GM12873 (cell line): ENCODE measurements around the gene KIF1C.

ENCODE experiments used
- CTCF ChIP-seq: IDR thresholded peaks from 2 replicates; pipeline ENCODE4 v1.5.1; 2012; ENCODE audit warnings: low read depth, mild to moderate bottlenecking, moderate library complexity, low read length, control low read depth; ENCODE audit not compliant: insufficient read depth; ENCODE audit errors: missing control alignments

The KIF1C gene

GRCh38 chr17:4997302-4998026 is at the start of gene KIF1C, which contains the start of gene INCA1:
TSS of gene KIF1C (plus strand) at chr17:4997950. CDS start at chr17:5000247, 2,297 bp downstream.
TSS of gene INCA1 (minus strand) at chr17:4997522. CDS start at chr17:4994437, 3,085 bp downstream.
- TF ChIP-seq CTCF = no peak

GRCh38 chr17:4948166-4948930 is 49.4 kb upstream of the KIF1C start, which contains the start of gene PFN1:
TSS of gene PFN1 (minus strand) at chr17:4948530. CDS start at chr17:4948394, 136 bp downstream.
- no peak for TF ChIP-seq CTCF

- TF ChIP-seq CTCF = no peak
Measured at GRCh38 chr17:4948931-4949320, 48.8 kb upstream of the KIF1C start.

- no peak for TF ChIP-seq CTCF
Measured at GRCh38 chr17:4949321-4950074, 48.3 kb upstream of the KIF1C start.

- no peak for TF ChIP-seq CTCF
Measured at GRCh38 chr17:4950075-4950745, 47.5 kb upstream of the KIF1C start.

- TF ChIP-seq CTCF = no peak
Measured at GRCh38 chr17:4950746-4951204, 47.0 kb upstream of the KIF1C start, which contains the start of gene ENO3. TSS of gene ENO3 (plus strand) at chr17:4951119. CDS start at chr17:4951830, 711 bp downstream.
